CD14-positive monocyte (primary cell): Measurements from ENCODE around the gene CDH4. TPM values are rescaled to one million over a fixed set of nuclear protein-coding genes. Genes with fewer than 3 reads are reported as not detected.

Experiments used
- DNase-seq, 3 donors: peaks; one replicate each; pipeline ENCODE4 v3.0.0-alpha.2; 2011 to 2022
- H2AFZ ChIP-seq: 2 replicates; pipeline ENCODE4 v1.6.0; 2012; ENCODE audit warnings: mild to moderate bottlenecking, low read depth, low read length, inconsistent platforms; ENCODE audit not compliant: insufficient read depth, poor library complexity, severe bottlenecking
- H3K27ac ChIP-seq, 2 donors: 1 replicate in 1 of 2; 2 replicates in 1 of 2; pipeline ENCODE4 v1.5.1; 2012 to 2013; ENCODE audit warnings: low read length in 2 of 2, control low read depth in 1 of 2, inconsistent platforms in 1 of 2, low read depth in 1 of 2, mild to moderate bottlenecking in 1 of 2
- H3K27me3 ChIP-seq, 2 donors: one replicate each; pipeline versions ENCODE4 v1.6.0 to v1.6.1; 2011 to 2013; ENCODE audit warnings: low read length in 2 of 2; ENCODE audit not compliant: control insufficient read depth in 2 of 2, insufficient read depth in 2 of 2
- H3K36me3 ChIP-seq, 2 donors: replicated peaks in 1 of 2; 1 replicate in 1 of 2; 2 replicates in 1 of 2; pipeline versions ENCODE4 v1.5.1 to v1.6.1; 2012 to 2013; ENCODE audit warnings: low read length in 2 of 2, control low read depth in 1 of 2, inconsistent platforms in 1 of 2, mild to moderate bottlenecking in 1 of 2; ENCODE audit not compliant: insufficient read depth in 2 of 2, control insufficient read depth in 1 of 2
- H3K4me1 ChIP-seq, 2 donors: 1 replicate in 1 of 2; 2 replicates in 1 of 2; pipeline versions ENCODE4 v1.5.1 to v1.6.1; 2012 to 2013; ENCODE audit warnings: low read length in 2 of 2, control low read depth in 1 of 2, inconsistent platforms in 1 of 2, mild to moderate bottlenecking in 1 of 2, moderate library complexity in 1 of 2; ENCODE audit not compliant: insufficient read depth in 2 of 2, control insufficient read depth in 1 of 2
- H3K4me2 ChIP-seq: replicated peaks from 2 replicates; pipeline ENCODE3; 2012; ENCODE audit warnings: low read length, moderate library complexity, mild to moderate bottlenecking; ENCODE audit not compliant: poor library complexity, severe bottlenecking; ENCODE audit errors: extremely low read depth
- H3K4me3 ChIP-seq, 3 experiments: fragments of 200-600 bp in 1 of 3; sonication (generic) in 1 of 3; replicated peaks in 1 of 3; 1 replicate in 2 of 3; 2 replicates in 1 of 3; pipeline ENCODE4 v1.5.1; 2011 to 2013; ENCODE audit warnings: low read length in 3 of 3, mild to moderate bottlenecking in 3 of 3, control low read depth in 2 of 3, low read depth in 2 of 3, inconsistent platforms in 1 of 3, moderate library complexity in 1 of 3
- H3K79me2 ChIP-seq: 2 replicates; pipeline ENCODE4 v1.6.0; 2012; ENCODE audit warnings: mild to moderate bottlenecking, control low read depth, inconsistent platforms, low read length, moderate library complexity; ENCODE audit not compliant: insufficient read depth
- H3K9ac ChIP-seq: 2 replicates; pipeline ENCODE4 v1.6.0; 2017; ENCODE audit warnings: low read length, mild to moderate bottlenecking; ENCODE audit not compliant: insufficient read depth, poor library complexity, severe bottlenecking
- H3K9me3 ChIP-seq, 2 donors: replicated peaks in 1 of 2; 1 replicate in 1 of 2; 2 replicates in 1 of 2; pipeline versions ENCODE4 v1.5.1 to v1.6.1; 2012 to 2013; ENCODE audit warnings: low read length in 2 of 2, control low read depth in 1 of 2; ENCODE audit not compliant: control insufficient read depth in 1 of 2, insufficient read depth in 1 of 2
- H4K20me1 ChIP-seq: 2 replicates; pipeline ENCODE4 v1.6.0; 2012; ENCODE audit warnings: mild to moderate bottlenecking, low read length, control low read depth, moderate library complexity; ENCODE audit not compliant: insufficient read depth
- H3K27ac Mint-ChIP-seq, 7 donors: one replicate each; pipeline ENCODE4 v1.8.0; 2020; ENCODE audit warnings: mild to moderate bottlenecking in 7 of 7, mixed read lengths in 7 of 7, moderate library complexity in 6 of 7, inconsistent platforms in 2 of 7
- H3K27me3 Mint-ChIP-seq, 3 donors: one replicate each; pipeline ENCODE4 v1.8.0; 2021 to 2022; ENCODE audit warnings: low read depth in 3 of 3, mild to moderate bottlenecking in 3 of 3, mixed read lengths in 3 of 3, moderate library complexity in 3 of 3, inconsistent platforms in 1 of 3
- H3K36me3 Mint-ChIP-seq, 2 donors: one replicate each; pipeline ENCODE4 v1.8.0; 2020; ENCODE audit warnings: mixed read lengths in 2 of 2, inconsistent platforms in 1 of 2, mild to moderate bottlenecking in 1 of 2
- H3K4me1 Mint-ChIP-seq: one replicate; pipeline ENCODE4 v1.8.0; 2020; ENCODE audit warnings: mild to moderate bottlenecking, mixed read lengths
- H3K4me3 Mint-ChIP-seq, 2 donors: one replicate each; pipeline ENCODE4 v1.8.0; 2020; ENCODE audit warnings: mild to moderate bottlenecking in 2 of 2, mixed read lengths in 2 of 2, moderate library complexity in 1 of 2
- H3K9me3 Mint-ChIP-seq, 7 donors: one replicate each; pipeline ENCODE4 v1.8.0; 2020 to 2022; ENCODE audit warnings: mixed read lengths in 7 of 7, mild to moderate bottlenecking in 6 of 7, moderate library complexity in 6 of 7, inconsistent platforms in 2 of 7
- CTCF ChIP-seq: fragments of 200-600 bp; IDR thresholded peaks from one replicate; pipeline ENCODE4 v1.8.0; 2022; ENCODE audit warnings: antibody characterized with exemption, mild to moderate bottlenecking
- WGBS: methylation state at CpG from one replicate; pipeline ENCODE4 v1.1.5; 2013; ENCODE audit warnings: missing lambda C conversion rate; ENCODE audit not compliant: insufficient coverage; 5-methylcytosine and 5-hydroxymethylcytosine counted together
- intact Hi-C, 2 donors: fragments of 100-400 bp; cut with micrococcal nuclease; formaldehyde crosslinking; loops; one replicate each; pipeline versions ENCODE4 v1.15.0 to v1.15.1; 2023
- polyA plus RNA-seq, 3 donors: library from polyadenylated mRNA; depleted of rRNA in 1 of 3; unstranded in 2 of 3; stranded (reverse) in 1 of 3; fragments of 300-500 nt in 2 of 3; fragments of >200 nt in 1 of 3; fragmentation: Illumina TruSeq in 2 of 3; gene quantifications; 1 replicate in 2 of 3; 2 replicates in 1 of 3; pipeline ENCODE4 v1.2.3, GENCODE V29; 2012 to 2021

The CDH4 gene
- polyA plus RNA-seq, 3 donors = not detected

GRCh38 chr20:61502433-61502832 lies 250.4 kb downstream of the CDH4 start:
- Mint-ChIP-seq H3K4me1 (no peaks in the 10 kb centered on the region), H3K9me3 (peaks cover 0 to 62% (median 27%) of the 10 kb centered on the region in 7 donors), H3K36me3 (no peaks in the 10 kb centered on the region), H3K27ac (no peak overlapping the region), H3K27me3 (peaks cover 1 to 7% (median 6%) of the 10 kb centered on the region in 3 donors), H3K4me3 (no peak overlapping the region)
- Histone ChIP-seq H3K4me1 (no peaks in the 10 kb centered on the region), H3K9ac (no peak overlapping the region), H3K79me2 (no peaks in the 10 kb centered on the region), H3K9me3 (peaks cover 3 to 75% of the 10 kb centered on the region in 2 donors), H3K36me3 (no peaks in the 10 kb centered on the region), H2AFZ (no peak overlapping the region), H3K27me3 (no peaks in the 10 kb centered on the region), H3K4me2 (no peak overlapping the region), H3K27ac (no peak overlapping the region), H3K4me3 (no peak overlapping the region), H4K20me1 (no peaks in the 10 kb centered on the region)
- DNase-seq = no peak
- intact Hi-C loops = no loop called here
- no CpG with 5 or more reads among the region's 4 CpGs for WGBS
- TF ChIP-seq CTCF = no peak

GRCh38 chr20:61503106-61503505 lies 251.0 kb downstream of the CDH4 start:
- intact Hi-C loops = no loop called here
- Mint-ChIP-seq H3K4me1 (no peaks in the 10 kb centered on the region), H3K27ac (no peak overlapping the region), H3K9me3 (peaks cover 0 to 69% (median 29%) of the 10 kb centered on the region in 7 donors), H3K36me3 (no peaks in the 10 kb centered on the region), H3K4me3 (no peak overlapping the region), H3K27me3 (peaks cover 1 to 7% (median 6%) of the 10 kb centered on the region in 3 donors)
- Histone ChIP-seq H3K4me1 (no peaks in the 10 kb centered on the region), H2AFZ (no peak overlapping the region), H3K79me2 (no peaks in the 10 kb centered on the region), H3K27me3 (no peaks in the 10 kb centered on the region), H3K4me2 (no peak overlapping the region), H3K4me3 (no peak overlapping the region), H3K36me3 (no peaks in the 10 kb centered on the region), H3K27ac (no peak overlapping the region), H4K20me1 (no peaks in the 10 kb centered on the region), H3K9ac (no peak overlapping the region), H3K9me3 (peaks cover 3 to 82% of the 10 kb centered on the region in 2 donors)
- no CpG with 5 or more reads among the region's 7 CpGs for WGBS
- no peak for DNase-seq
- TF ChIP-seq CTCF = no peak
